K562 (cell line): ENCODE measurements around the gene RAP1GDS1. TPM values are rescaled to one million over a fixed set of nuclear protein-coding genes. Genes with fewer than 3 reads are reported as not detected.

ENCODE experiments used
- ATAC-seq: fragments of 200-7000 bp; cut with Tn5 transposase; 3 replicates; pipeline ENCODE4 v1.9.1; 2020; ENCODE audit warnings: moderate library complexity
- BruUV-seq: library from RNA; stranded (reverse); fragments of 400-500 nt; replicated peaks from 2 replicates; lab custom pipeline; 2021; lab: Mats Ljungman, UMichigan
- CTCF ChIA-PET: fragments of 300-600 bp; formaldehyde crosslinking; extraction: SDS; loops from one replicate; lab custom pipeline; 2021; ENCODE audit warnings: low intra/inter-chr PET ratio; lab: Yijun Ruan, JAX
- POLR2A ChIA-PET: fragments of 300-600, 350-650 bp; sonication (Branson Sonifier 250); formaldehyde crosslinking; extraction: SDS; loops from one replicate; lab custom pipeline; 2021; ENCODE audit warnings: antibody characterized with exemption, inconsistent platforms; lab: Yijun Ruan, JAX
- DNase-seq, 4 experiments: peaks; one replicate each; pipeline versions ENCODE4 v3.0.0 to v3.0.0-alpha.2; 2011 to 2018; ENCODE audit warnings: low spot score in 3 of 4, mixed read lengths in 3 of 4; ENCODE audit errors: extremely low read depth in 1 of 4
- FAIRE-seq: peaks from 2 replicates; lab custom pipeline; 2011; peaks lifted over from hg19 to GRCh38; lab: Jason Lieb, UNC
- H2AFZ ChIP-seq: 2 replicates; pipeline ENCODE4 v1.6.0; 2011; ENCODE audit warnings: low read depth, low read length, control low read depth, inconsistent platforms
- H3K27ac ChIP-seq: fragments of 200-600 bp; 3 replicates; pipeline ENCODE4 v1.8.0; 2011; ENCODE audit warnings: low read depth, mild to moderate bottlenecking, control low read depth, inconsistent platforms, low read length, moderate library complexity, mixed read lengths; ENCODE audit errors: extremely low read depth
- H3K27me3 ChIP-seq, 2 experiments: fragments of 300-600 bp in 1 of 2; 2 replicates in 1 of 2; 3 replicates in 1 of 2; pipeline versions ENCODE4 v1.6.0 to v1.8.0; 2011; ENCODE audit warnings: inconsistent platforms in 2 of 2, low read length in 2 of 2, mild to moderate bottlenecking in 1 of 2, mixed read lengths in 1 of 2, moderate library complexity in 1 of 2; ENCODE audit not compliant: control insufficient read depth in 2 of 2, insufficient read depth in 2 of 2
- H3K36me3 ChIP-seq: fragments of 300-600 bp; 3 replicates; pipeline ENCODE4 v1.8.0; 2011; ENCODE audit warnings: mild to moderate bottlenecking, low read length, inconsistent platforms; ENCODE audit not compliant: control insufficient read depth, insufficient read depth
- H3K4me1 ChIP-seq, 2 experiments: fragments of 200-600 bp in 1 of 2; replicated peaks in 1 of 2; 2 replicates in 1 of 2; 3 replicates in 1 of 2; pipeline versions ENCODE4 v1.5.1 to v1.8.0; 2011; ENCODE audit warnings: inconsistent platforms in 2 of 2, low read length in 2 of 2, mild to moderate bottlenecking in 1 of 2, mixed read lengths in 1 of 2, moderate library complexity in 1 of 2; ENCODE audit not compliant: control insufficient read depth in 2 of 2, insufficient read depth in 2 of 2
- H3K4me2 ChIP-seq: 2 replicates; pipeline ENCODE4 v1.6.1; 2011; ENCODE audit warnings: low read length, control low read depth, inconsistent platforms, mixed read lengths; ENCODE audit not compliant: insufficient read depth
- H3K4me3 ChIP-seq: fragments of 200-600 bp; sonication (generic), shearing (Covaris generic); 2 replicates; pipeline ENCODE4 v1.5.1; 2016; ENCODE audit warnings: control low read depth, inconsistent platforms
- H3K79me2 ChIP-seq: fragments of 200-600 bp; 3 replicates; pipeline ENCODE4 v1.8.0; 2011; ENCODE audit warnings: low read length, inconsistent platforms; ENCODE audit not compliant: control insufficient read depth, insufficient read depth
- H3K9ac ChIP-seq, 2 experiments: 2 replicates each; pipeline versions ENCODE4 v1.6.0 to v1.6.1; 2011; ENCODE audit warnings: low read depth in 2 of 2, low read length in 2 of 2, control low read depth in 1 of 2, inconsistent platforms in 1 of 2, mild to moderate bottlenecking in 1 of 2, mixed read lengths in 1 of 2; ENCODE audit not compliant: insufficient read depth in 1 of 2
- H3K9me1 ChIP-seq: one replicate; pipeline ENCODE4 v1.6.0; 2011; ENCODE audit warnings: inconsistent platforms, mild to moderate bottlenecking, low read length, moderate library complexity; ENCODE audit not compliant: control insufficient read depth, insufficient read depth
- H3K9me3 ChIP-seq: replicated peaks from 2 replicates; pipeline ENCODE4 v1.5.1; 2011; ENCODE audit warnings: low read depth, low read length, inconsistent platforms; ENCODE audit not compliant: control insufficient read depth, insufficient read depth
- H4K20me1 ChIP-seq: replicated peaks from 2 replicates; pipeline ENCODE4 v1.6.1; 2011; ENCODE audit warnings: low read length, inconsistent platforms, mixed read lengths; ENCODE audit not compliant: control insufficient read depth, insufficient read depth
- CREB3 ChIP-seq: fragments of 450-650 bp; conservative IDR thresholded peaks from 2 replicates; pipeline ENCODE4 v1.6.1; 2016; ENCODE audit warnings: missing genetic modification characterization, low read depth, mild to moderate bottlenecking, missing compliant biosample characterization, moderate library complexity
- CTBP1 ChIP-seq: fragments of 450-650 bp; IDR thresholded peaks from 2 replicates; pipeline ENCODE4 v1.6.1; 2016; ENCODE audit warnings: borderline replicate concordance
- ELF4 ChIP-seq: fragments of 450-650 bp; formaldehyde crosslinking; IDR thresholded peaks from 2 replicates; pipeline ENCODE4 v1.4.0; 2022; ENCODE audit warnings: missing genetic modification characterization
- ESRRB ChIP-seq: fragments of 250-450 bp; sonication (Bioruptor Pico); IDR thresholded peaks from 2 replicates; pipeline ENCODE4 v1.5.0; 2020; ENCODE audit warnings: mild to moderate bottlenecking, moderate library complexity, borderline replicate concordance
- ETV5 ChIP-seq: sonication (generic); formaldehyde crosslinking; IDR thresholded peaks from 2 replicates; pipeline ENCODE4 v1.4.0; 2020; ENCODE audit warnings: low read depth, mild to moderate bottlenecking, missing genetic modification reagents
- GABPA ChIP-seq: fragments of 200-800 bp; sonication (Bioruptor generic); conservative IDR thresholded peaks from 2 replicates; pipeline ENCODE4 v1.6.1; 2016; ENCODE audit warnings: low read depth, missing genetic modification characterization, missing compliant biosample characterization
- GABPB1 ChIP-seq: sonication (generic); formaldehyde crosslinking; IDR thresholded peaks from 2 replicates; pipeline ENCODE4 v1.8.0; 2022; ENCODE audit warnings: mild to moderate bottlenecking, missing genetic modification reagents
- HDGF ChIP-seq: fragments of 450-650 bp; IDR thresholded peaks from 2 replicates; pipeline ENCODE4 v1.6.1; 2016
- MNT ChIP-seq, 2 experiments: fragments of 450-650 bp; conservative IDR thresholded peaks; 2 replicates each; pipeline ENCODE4 v1.6.1; 2017; ENCODE audit warnings: mild to moderate bottlenecking in 2 of 2, moderate library complexity in 2 of 2
- SMAD4 ChIP-seq: fragments of 250-450 bp; sonication (Bioruptor Pico); conservative IDR thresholded peaks from 2 replicates; pipeline ENCODE4 v1.8.0; 2021; ENCODE audit warnings: inconsistent platforms, mild to moderate bottlenecking, moderate library complexity
- SMARCA4 ChIP-seq: fragments of 450-650 bp; IDR thresholded peaks from 2 replicates; pipeline ENCODE4 v1.6.1; 2016
- U2AF1 ChIP-seq: fragments of 200-400 bp; formaldehyde crosslinking; optimal IDR thresholded peaks from 2 replicates; pipeline ENCODE3; 2017; ENCODE audit warnings: mild to moderate bottlenecking, low read depth, low read length, moderate library complexity
- YBX1 ChIP-seq: fragments of 450-650 bp; IDR thresholded peaks from 2 replicates; pipeline ENCODE4 v1.7.1; 2016; ENCODE audit warnings: mild to moderate bottlenecking
- ZBTB11 ChIP-seq, 3 experiments: fragments of 200-800 bp in 1 of 3; fragments of 250-450 bp in 1 of 3; fragments of 450-650 bp in 1 of 3; sonication (Bioruptor Pico) in 1 of 3; sonication (Bioruptor generic) in 1 of 3; formaldehyde crosslinking in 1 of 3; IDR thresholded peaks; 2 replicates each; pipeline versions ENCODE4 v1.6.1 to v1.8.0; 2016 to 2022; ENCODE audit warnings: mild to moderate bottlenecking in 2 of 3, missing genetic modification characterization in 2 of 3, missing compliant biosample characterization in 1 of 3, moderate library complexity in 1 of 3
- ZBTB7A ChIP-seq: IDR thresholded peaks from 2 replicates; pipeline ENCODE4 v1.6.1; 2011; ENCODE audit warnings: low read depth, mild to moderate bottlenecking, low read length, moderate library complexity, borderline replicate concordance; ENCODE audit not compliant: control insufficient read depth
- ZNF175 ChIP-seq: fragments of 200-800 bp; sonication (Bioruptor generic); IDR thresholded peaks from 2 replicates; pipeline ENCODE4 v1.6.1; 2016; ENCODE audit warnings: low read depth, mild to moderate bottlenecking, missing genetic modification characterization, missing compliant biosample characterization
- ZNF239 ChIP-seq: fragments of 250-450 bp; sonication (Bioruptor Pico); IDR thresholded peaks from 2 replicates; pipeline ENCODE4 v1.4.0; 2020; ENCODE audit warnings: mild to moderate bottlenecking
- ZNF311 ChIP-seq: fragments of 250-450 bp; sonication (Bioruptor Pico); IDR thresholded peaks from 2 replicates; pipeline ENCODE4 v1.4.0; 2020; ENCODE audit warnings: mild to moderate bottlenecking, moderate library complexity
- WGBS: fragments of 100-300 bp; shearing (Covaris generic); methylation state at CpG from one replicate; pipeline ENCODE4 v1.1.6; 2016; ENCODE audit warnings: low coverage, mixed read lengths; ENCODE audit not compliant: insufficient coverage; ENCODE audit errors: missing lambda C conversion rate; 5-methylcytosine and 5-hydroxymethylcytosine counted together
- in situ Hi-C: fragments of 300-500 bp; cut with MboI; formaldehyde crosslinking; loops from 4 replicates; pipeline ENCODE4 v1.15.0; 2018; ENCODE audit warnings: inconsistent platforms, mixed read lengths
- intact Hi-C: fragments of 100-400 bp; cut with micrococcal nuclease; formaldehyde crosslinking; loops from 2 replicates; pipeline ENCODE4 v1.14.2; 2022
- polyA plus RNA-seq, 8 experiments: library from polyadenylated mRNA; depleted of rRNA in 4 of 8; stranded (reverse) in 5 of 8; unstranded in 3 of 8; fragments of >200 nt; fragmentation: Nextera tagmentation in 2 of 8; fragmentation: Illumina TruSeq in 1 of 8; extraction: Ambion mirVana in 2 of 8; extraction: Trizol in 1 of 8; gene quantifications; 2 replicates each; pipeline versions ENCODE4 v1.2.1 to v1.2.3, GENCODE V29; 2011 to 2014; ENCODE audit warnings: inconsistent platforms in 1 of 8, missing spikeins in 1 of 8
- total RNA-seq, 7 experiments: library from RNA; depleted of rRNA in 6 of 7; stranded (reverse); fragments of >200 nt in 6 of 7; fragmentation: Illumina TruSeq in 2 of 7; extraction: Trizol in 2 of 7; gene quantifications; 2 replicates each; pipeline versions ENCODE4 v1.2.1 to v1.2.3, GENCODE V29; 2011 to 2021; ENCODE audit warnings: low replicate concordance in 1 of 7

RAP1GDS1 gene
- total and polyA plus RNA-seq, 9 of the 15 experiments (the other 6 are each of a cell fraction or from before 2014, with no cell fraction given): 27.2 to 55.6 (median 31.5) TPM

GRCh38 chr4:98470831-98471230 lies 209.6 kb downstream of the RAP1GDS1 start:
- H3K9me3 ChIP-seq: no peaks in the 10 kb centered on the region
- H3K4me3 ChIP-seq: no peak overlapping the region
- no peaks in the 10 kb centered on the region for H3K36me3 ChIP-seq
- no peak for FAIRE-seq
- H3K9me1 ChIP-seq: no peaks in the 10 kb centered on the region
- in situ Hi-C loops: loop anchor here (25.0 kb wide), 1 partner anchor 941 kb away; no protein-coding TSS in a partner anchor
- no peaks in the 10 kb centered on the region for H3K27me3 ChIP-seq
- ChIA-PET POLR2A (no interaction called here), CTCF (no interaction called here)
- peak overlapping the region; percentile 22 for H3K4me2 ChIP-seq
- H4K20me1 ChIP-seq: no peaks in the 10 kb centered on the region
- intact Hi-C loops: no loop called here
- no peaks in the 10 kb centered on the region for H3K79me2 ChIP-seq
- WGBS: 10% methylated on average over 7 of the region's 7 CpGs
- no TSS peak for BruUV-seq
- peak; percentile 21; the same call in 1 of the 3 replicates for ATAC-seq
- no peaks in the 10 kb centered on the region; a peak in 3 of 5 replicates for H3K4me1 ChIP-seq
- H2AFZ ChIP-seq: peak overlapping the region; percentile 78
- H3K9ac ChIP-seq: no peak overlapping the region
- no peak overlapping the region for H3K27ac ChIP-seq
- peak in 2 of 4 experiments; percentile 19 to 32 for DNase-seq
- no peak for TF ChIP-seq ZNF239 (CRISPR knock-in tag)
- TF ChIP-seq CREB3 (tag): no peak
- TF ChIP-seq GABPB1 (CRISPR knock-in tag): peak; percentile 73
- no peak for TF ChIP-seq ELF4
- TF ChIP-seq MNT (conservative IDR thresholded peaks at IDR 0.05): no peak
- no peak for TF ChIP-seq ESRRB (CRISPR knock-in tag)
- TF ChIP-seq GABPA: peak; percentile 84
- 0 out of 2 replicates have a peak, but pooled peaks have one; percentile 12 for TF ChIP-seq CTBP1
- peak in 2 of 3 experiments; percentile 83 to 88; a peak in 4 of 6 replicates for TF ChIP-seq ZBTB11 (CRISPR knock-in tag; IDR thresholded peaks at IDR 0.05)
- no peak for TF ChIP-seq HDGF
- TF ChIP-seq ZBTB7A: no peak
- TF ChIP-seq YBX1: no peak
- no peak for TF ChIP-seq U2AF1
- TF ChIP-seq SMAD4 (CRISPR knock-in tag): peak; percentile 49; the same call in 1 of the 2 replicates
- no peak for TF ChIP-seq ZNF311 (CRISPR knock-in tag)
- TF ChIP-seq ETV5 (CRISPR knock-in tag): peak; percentile 24; the same call in 1 of the 2 replicates
- no peak for TF ChIP-seq SMARCA4
- TF ChIP-seq ZNF175: 0 out of 2 replicates have a peak, but pooled peaks have one; percentile 33
